NT2/D1 (cell line): ENCODE results near the gene DENND6B.
A peak's percentile ranks its signal among the peaks of the same experiment; 100 is the strongest.

Experiments
- DNase-seq: peaks from one replicate; pipeline ENCODE4 v3.0.0-alpha.2; 2011; ENCODE audit warnings: low read depth, low spot score
- H3K27me3 ChIP-seq: 2 replicates; pipeline ENCODE4 v1.6.0; 2011; ENCODE audit warnings: mild to moderate bottlenecking; ENCODE audit not compliant: insufficient read length, insufficient read depth
- H3K36me3 ChIP-seq: 2 replicates; pipeline ENCODE4 v1.6.1; 2011; ENCODE audit warnings: mild to moderate bottlenecking, low read length, mixed read lengths; ENCODE audit not compliant: insufficient read depth, insufficient read length
- H3K4me1 ChIP-seq: 2 replicates; pipeline ENCODE4 v1.5.1; 2011; ENCODE audit not compliant: insufficient read depth, insufficient read length
- H3K4me3 ChIP-seq: 2 replicates; pipeline ENCODE4 v1.5.1; 2011; ENCODE audit warnings: low read depth; ENCODE audit not compliant: insufficient read length
- H3K9ac ChIP-seq: 2 replicates; pipeline ENCODE4 v1.6.0; 2011; ENCODE audit warnings: low read depth; ENCODE audit not compliant: insufficient read length
- H3K9me3 ChIP-seq: 2 replicates; pipeline ENCODE4 v1.5.1; 2011; ENCODE audit warnings: mild to moderate bottlenecking, low read length; ENCODE audit not compliant: insufficient read depth
- SUZ12 ChIP-seq: IDR thresholded peaks from 2 replicates; pipeline ENCODE4 v1.6.1; 2011; ENCODE audit not compliant: insufficient read length, insufficient read depth; ENCODE audit errors: extremely low read depth
- YY1 ChIP-seq: IDR thresholded peaks from 2 replicates; pipeline ENCODE4 v1.6.1; 2011; ENCODE audit not compliant: insufficient read length, insufficient read depth
- ZNF274 ChIP-seq: IDR thresholded peaks from 2 replicates; pipeline ENCODE4 v1.6.1; 2011; ENCODE audit warnings: mild to moderate bottlenecking, low read depth, low read length

DENND6B gene

DNA sequence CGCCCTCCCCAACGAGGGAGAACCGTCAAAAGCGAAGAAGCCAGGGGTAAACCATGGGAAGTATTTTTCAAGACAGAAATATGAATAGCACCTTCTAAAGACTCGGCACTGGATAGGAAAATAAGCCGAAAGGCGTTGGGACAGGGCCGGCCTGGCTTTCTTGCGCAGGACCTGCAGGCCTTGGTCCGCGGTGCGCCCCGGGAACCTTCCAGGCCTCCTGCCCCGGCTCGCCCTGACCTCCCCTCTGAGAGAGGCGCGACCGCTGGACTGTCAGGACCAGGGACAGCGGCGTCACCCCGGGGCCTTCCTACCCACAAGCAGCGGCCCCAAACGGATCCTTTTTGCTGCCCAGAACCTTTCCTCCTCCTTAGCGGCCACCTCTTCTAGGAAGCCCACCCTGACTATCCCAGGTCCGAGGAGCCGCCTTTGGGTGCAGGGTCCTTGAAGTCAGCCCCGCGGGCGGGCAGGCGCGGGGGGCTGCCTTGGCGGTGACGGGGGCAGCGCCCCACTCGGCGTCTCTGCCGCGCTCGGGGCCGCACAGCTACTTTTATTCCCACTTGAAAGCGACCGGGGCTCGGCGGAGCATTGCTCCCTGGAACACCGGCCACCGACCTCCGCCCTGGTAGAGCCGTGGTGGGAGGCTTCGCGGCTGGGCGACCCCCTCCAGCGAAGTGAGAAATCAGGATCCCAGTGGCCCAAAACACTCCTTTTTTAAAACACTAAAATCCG, 56.0 kb downstream of the DENND6B start:
- H3K4me3 ChIP-seq = peak overlapping the region; percentile 42
- peaks cover 10% of the 10 kb centered on the region for H3K4me1 ChIP-seq
- TF ChIP-seq ZNF274 = no peak
- TF ChIP-seq YY1 = no peak
- no peak for TF ChIP-seq SUZ12
- peak overlapping the region; percentile 50 for H3K9ac ChIP-seq
- peaks cover 14% of the 10 kb centered on the region for H3K36me3 ChIP-seq
- peaks cover 21% of the 10 kb centered on the region for H3K27me3 ChIP-seq
- peak; percentile 57 for DNase-seq
- peaks cover 1% of the 10 kb centered on the region; the same call in 1 of the 2 replicates for H3K9me3 ChIP-seq

DNA sequence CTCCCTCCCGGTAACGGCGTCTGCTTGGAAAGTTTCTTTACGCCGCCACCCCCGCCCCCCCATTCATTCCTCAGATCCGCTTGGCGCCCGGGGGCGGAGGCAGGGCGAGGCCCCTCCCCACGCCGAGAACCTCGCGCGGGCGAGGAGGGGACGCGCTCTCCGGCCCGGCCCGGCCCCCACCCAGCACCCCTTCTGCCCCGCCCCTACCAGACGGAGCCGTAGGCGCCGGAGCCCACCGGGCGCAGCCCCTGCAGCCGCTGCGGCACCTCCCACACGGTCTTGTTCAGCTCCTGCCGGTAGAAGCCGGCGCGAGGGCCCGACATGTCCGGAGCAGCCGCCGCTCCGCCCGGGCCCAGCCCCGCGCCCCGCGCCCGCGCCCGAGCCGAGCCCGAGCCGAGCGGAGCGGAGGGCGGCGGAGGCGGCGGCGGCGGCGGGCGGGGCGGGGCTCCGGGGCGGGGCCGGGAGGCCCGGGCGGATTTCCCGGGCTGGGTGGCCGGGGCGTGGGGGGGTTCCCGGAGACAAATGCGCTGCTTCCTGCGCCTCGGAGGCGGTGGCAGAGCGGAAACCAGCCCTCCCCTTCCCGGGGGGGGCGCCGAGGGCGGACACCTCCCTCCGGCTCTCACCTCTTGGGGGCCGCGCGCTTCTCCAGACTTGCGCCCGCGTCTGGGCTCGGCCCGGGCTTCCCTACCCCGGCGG, 56.7 kb downstream of the DENND6B start, which contains the start of gene MAPK11:
TSS of gene MAPK11 (minus strand) at position 411 of the 696 bp plus-strand sequence. CDS start at position 323, 88 bp downstream.
- Histone ChIP-seq H3K9me3 (no peaks in the 10 kb centered on the region; the same call in 1 of the 2 replicates), H3K4me3 (peak within 1 kb of the TSS; percentile 42), H3K9ac (peak within 1 kb of the TSS; percentile 50), H3K4me1 (peaks cover 10% of the 10 kb centered on the region), H3K36me3 (peaks cover 7% of the 10 kb centered on the region), H3K27me3 (peaks cover 25% of the 10 kb centered on the region)
- DNase-seq = no peak
- no peak for TF ChIP-seq YY1
- no peak for TF ChIP-seq SUZ12
- no peak for TF ChIP-seq ZNF274

DNA sequence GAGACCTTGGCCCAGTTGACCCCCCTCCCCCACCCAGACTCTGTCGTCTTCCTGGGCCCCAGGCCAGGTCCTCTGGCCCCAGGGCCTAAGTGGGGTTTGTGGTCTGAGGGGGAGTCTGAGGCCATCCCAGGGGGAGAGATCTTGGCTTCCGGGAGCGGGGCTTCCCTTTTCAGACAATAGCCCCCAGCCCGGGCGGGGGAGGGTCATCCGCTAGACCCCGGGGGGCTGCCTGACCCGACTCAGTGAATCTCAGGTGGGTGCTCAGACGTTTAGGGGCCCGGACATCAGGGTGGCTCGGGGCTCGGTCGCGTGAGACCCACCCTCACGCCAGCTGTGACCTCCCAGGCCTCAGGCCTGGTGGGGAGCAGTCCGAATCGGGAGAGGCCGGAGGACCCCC, 57.2 kb downstream of the DENND6B start:
- H3K9me3 ChIP-seq = no peaks in the 10 kb centered on the region; the same call in 1 of the 2 replicates
- no peak for DNase-seq
- H3K4me3 ChIP-seq = no peak overlapping the region
- peaks cover 10% of the 10 kb centered on the region for H3K4me1 ChIP-seq
- H3K36me3 ChIP-seq = peaks cover 4% of the 10 kb centered on the region
- peak overlapping the region; percentile 21 for H3K9ac ChIP-seq
- H3K27me3 ChIP-seq = peaks cover 25% of the 10 kb centered on the region
- no peak for TF ChIP-seq SUZ12
- TF ChIP-seq ZNF274 = no peak
- TF ChIP-seq YY1 = no peak

DNA sequence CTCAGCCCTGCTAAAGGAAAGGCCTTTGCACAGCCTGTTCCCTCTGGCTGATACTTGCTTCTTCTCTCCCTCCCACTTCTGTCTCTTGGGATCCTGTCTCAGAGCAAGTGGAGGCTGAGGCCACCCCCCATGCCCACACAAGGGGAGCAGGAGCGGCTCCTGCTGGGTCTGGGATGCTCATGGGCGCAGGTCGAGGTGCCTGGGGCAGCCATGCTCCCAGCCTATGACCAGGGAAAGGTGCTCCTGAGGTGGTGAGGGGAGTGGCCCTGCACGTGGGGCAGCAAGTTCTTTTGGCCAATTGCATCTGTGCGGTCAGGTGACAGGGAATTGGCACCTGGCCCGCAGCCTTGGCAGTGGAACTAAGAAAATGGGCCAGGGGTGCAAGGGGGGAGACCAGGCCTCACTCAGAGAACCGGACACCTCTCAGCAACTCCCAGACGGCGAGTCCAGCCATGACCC, 58.1 kb downstream of the DENND6B start:
- no peak for DNase-seq

DNA sequence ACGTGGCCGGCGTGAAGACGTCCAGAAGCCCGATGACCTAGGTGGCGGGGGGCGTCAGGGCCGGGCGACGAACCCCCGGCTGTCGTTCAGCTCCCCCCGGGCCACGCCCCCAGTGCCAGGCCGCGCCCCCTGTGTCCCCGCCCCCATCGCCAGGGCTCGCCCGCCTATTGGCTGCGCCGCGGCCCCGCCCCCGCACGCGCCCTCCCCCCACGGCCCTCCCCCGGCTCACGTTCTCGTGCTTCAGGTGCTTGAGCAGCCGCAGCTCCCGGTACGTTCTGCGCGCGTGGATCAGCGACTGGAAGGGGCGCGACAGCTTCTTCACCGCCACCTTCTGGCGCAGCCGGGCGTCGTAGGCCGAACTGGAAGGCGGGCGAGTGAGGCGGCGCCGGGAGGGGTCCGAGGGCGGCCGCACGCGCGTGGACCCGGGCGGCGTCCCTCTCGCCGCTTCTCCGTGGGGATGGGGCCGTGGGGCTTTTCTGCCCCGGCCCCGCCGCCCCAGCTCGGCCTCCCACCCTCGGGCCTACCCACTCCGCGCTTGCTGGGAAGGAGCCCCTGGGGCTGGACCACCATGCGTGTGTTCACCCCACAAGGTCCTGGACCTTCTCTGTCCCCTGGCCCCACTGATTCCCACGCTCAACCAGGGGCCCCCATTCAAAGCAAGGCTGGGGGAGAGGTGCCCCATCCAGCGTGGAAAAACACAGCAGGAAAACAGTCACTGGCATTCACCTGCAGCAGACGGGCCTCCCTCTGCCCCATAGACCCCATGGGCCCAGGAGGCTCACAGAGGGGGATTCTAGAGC, 59.0 kb downstream of the DENND6B start:
- TF ChIP-seq SUZ12 (no peak), ZNF274 (no peak), YY1 (no peak)

More for the DNA sequence above, 58.1 kb downstream of the DENND6B start:
- no peak overlapping the region for H3K4me3 ChIP-seq
- H3K27me3 ChIP-seq = peaks cover 25% of the 10 kb centered on the region
- H3K36me3 ChIP-seq = no peaks in the 10 kb centered on the region
- TF ChIP-seq SUZ12 (no peak), YY1 (no peak), ZNF274 (no peak)
- H3K9me3 ChIP-seq = no peaks in the 10 kb centered on the region; the same call in 1 of the 2 replicates
- H3K9ac ChIP-seq = no peak overlapping the region
- H3K4me1 ChIP-seq = peaks cover 10% of the 10 kb centered on the region

DNA sequence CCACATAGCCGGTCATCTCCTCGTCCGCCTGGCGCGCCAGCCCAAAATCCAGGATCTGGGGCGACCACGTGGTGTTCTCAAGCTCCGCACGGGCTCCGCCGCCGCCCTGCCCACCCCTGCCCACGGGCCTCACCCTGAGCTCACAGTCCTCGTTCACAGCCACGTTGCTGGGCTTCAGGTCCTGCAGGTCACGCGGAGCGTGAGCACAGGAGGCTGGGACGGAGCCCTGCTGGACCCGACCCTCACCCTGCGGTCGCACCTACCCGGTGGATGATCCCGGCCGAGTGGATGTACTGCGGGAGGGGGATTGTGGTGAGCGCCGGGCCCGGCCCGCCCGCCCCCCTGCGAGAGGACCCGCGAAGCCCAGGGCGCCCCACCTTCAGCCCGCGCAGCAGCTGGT, 59.8 kb downstream of the DENND6B start:
- H3K9ac ChIP-seq = no peak overlapping the region
- H3K36me3 ChIP-seq = no peaks in the 10 kb centered on the region
- DNase-seq = no peak
- peaks cover 16% of the 10 kb centered on the region for H3K4me1 ChIP-seq
- peaks cover 25% of the 10 kb centered on the region for H3K27me3 ChIP-seq
- no peaks in the 10 kb centered on the region; the same call in 1 of the 2 replicates for H3K9me3 ChIP-seq
- H3K4me3 ChIP-seq = no peak overlapping the region
- TF ChIP-seq SUZ12 (no peak), ZNF274 (no peak), YY1 (no peak)

More for the DNA sequence above, 59.0 kb downstream of the DENND6B start:
- Histone ChIP-seq H3K4me3 (no peak overlapping the region), H3K9ac (no peak overlapping the region), H3K4me1 (peaks cover 13% of the 10 kb centered on the region), H3K27me3 (peaks cover 25% of the 10 kb centered on the region), H3K36me3 (no peaks in the 10 kb centered on the region), H3K9me3 (no peaks in the 10 kb centered on the region; the same call in 1 of the 2 replicates)
- no peak for DNase-seq
